GM10248 (cell line): Measurements from ENCODE around the gene ASMTL.

Source experiments
- CTCF ChIA-PET: fragments of 300-600 bp; sonication (Branson Sonifier 250); formaldehyde crosslinking; extraction: SDS; loops from one replicate; lab custom pipeline; 2021; ENCODE audit warnings: antibody characterized with exemption; lab: Yijun Ruan, JAX
- POLR2A ChIA-PET: fragments of 350-650 bp; sonication (Branson Sonifier 250); formaldehyde crosslinking; extraction: SDS; loops from one replicate; lab custom pipeline; 2020; ENCODE audit warnings: antibody characterized with exemption; lab: Yijun Ruan, JAX
- DNase-seq: peaks from one replicate; pipeline ENCODE4 v3.0.0; 2012; ENCODE audit errors: extremely low spot score
- TF ChIP-seq, protein P1 (sequence below): IDR thresholded peaks from 2 replicates; pipeline ENCODE4 v1.5.1; 2012; ENCODE audit warnings: mild to moderate bottlenecking, low read depth; ENCODE audit errors: extremely low read depth, missing control alignments, control extremely low read depth

The ASMTL gene

DNA sequence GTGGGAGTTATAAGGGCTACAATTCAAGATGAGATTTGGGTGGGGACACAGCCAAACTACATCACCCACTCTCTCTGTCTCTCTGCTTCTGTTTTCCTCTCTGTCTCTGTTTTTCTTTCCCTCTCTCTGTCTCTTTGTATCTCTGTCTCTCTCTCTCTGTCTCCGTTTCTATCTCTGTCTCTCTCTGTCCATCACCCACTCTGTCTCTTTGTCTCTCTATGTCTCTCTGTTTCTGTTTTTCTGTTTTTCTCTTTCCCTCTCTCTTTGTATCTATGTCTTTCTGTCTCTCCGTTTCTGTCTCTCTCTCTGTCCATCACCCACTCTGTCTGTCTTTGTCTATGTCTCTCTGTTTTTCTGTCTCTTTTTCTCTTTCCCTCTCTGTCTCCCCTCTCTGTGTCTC is 90.8 kb downstream of the ASMTL start:
- DNase-seq: no peak
- ChIA-PET POLR2A (no interaction called here), CTCF (no interaction called here)
- TF ChIP-seq, protein P1, sequence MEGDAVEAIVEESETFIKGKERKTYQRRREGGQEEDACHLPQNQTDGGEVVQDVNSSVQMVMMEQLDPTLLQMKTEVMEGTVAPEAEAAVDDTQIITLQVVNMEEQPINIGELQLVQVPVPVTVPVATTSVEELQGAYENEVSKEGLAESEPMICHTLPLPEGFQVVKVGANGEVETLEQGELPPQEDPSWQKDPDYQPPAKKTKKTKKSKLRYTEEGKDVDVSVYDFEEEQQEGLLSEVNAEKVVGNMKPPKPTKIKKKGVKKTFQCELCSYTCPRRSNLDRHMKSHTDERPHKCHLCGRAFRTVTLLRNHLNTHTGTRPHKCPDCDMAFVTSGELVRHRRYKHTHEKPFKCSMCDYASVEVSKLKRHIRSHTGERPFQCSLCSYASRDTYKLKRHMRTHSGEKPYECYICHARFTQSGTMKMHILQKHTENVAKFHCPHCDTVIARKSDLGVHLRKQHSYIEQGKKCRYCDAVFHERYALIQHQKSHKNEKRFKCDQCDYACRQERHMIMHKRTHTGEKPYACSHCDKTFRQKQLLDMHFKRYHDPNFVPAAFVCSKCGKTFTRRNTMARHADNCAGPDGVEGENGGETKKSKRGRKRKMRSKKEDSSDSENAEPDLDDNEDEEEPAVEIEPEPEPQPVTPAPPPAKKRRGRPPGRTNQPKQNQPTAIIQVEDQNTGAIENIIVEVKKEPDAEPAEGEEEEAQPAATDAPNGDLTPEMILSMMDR: no peak

DNA sequence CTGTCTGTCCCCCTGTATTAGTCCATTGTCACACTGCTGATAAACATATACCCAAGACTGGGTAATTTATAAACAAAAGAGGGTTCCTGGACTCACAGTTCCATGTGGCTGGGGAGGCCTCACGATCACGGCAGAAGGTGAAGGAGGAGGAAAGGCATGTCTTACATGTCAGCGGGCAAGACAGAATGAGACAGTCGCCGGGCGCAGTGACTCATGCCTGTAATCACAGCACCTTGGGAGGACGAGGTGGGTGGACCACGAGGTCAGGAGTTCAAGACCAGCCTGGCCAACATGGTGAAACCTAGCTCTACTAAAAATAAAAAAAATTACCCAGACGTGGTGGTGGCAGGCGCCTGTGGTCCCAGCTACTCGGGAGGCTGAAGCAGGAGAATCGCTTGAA is 91.4 kb downstream of the ASMTL start:
- CTCF ChIA-PET: no interaction called here
- DNase-seq: no peak
- TF ChIP-seq, protein P1: no peak
- POLR2A ChIA-PET: no interaction called here

DNA sequence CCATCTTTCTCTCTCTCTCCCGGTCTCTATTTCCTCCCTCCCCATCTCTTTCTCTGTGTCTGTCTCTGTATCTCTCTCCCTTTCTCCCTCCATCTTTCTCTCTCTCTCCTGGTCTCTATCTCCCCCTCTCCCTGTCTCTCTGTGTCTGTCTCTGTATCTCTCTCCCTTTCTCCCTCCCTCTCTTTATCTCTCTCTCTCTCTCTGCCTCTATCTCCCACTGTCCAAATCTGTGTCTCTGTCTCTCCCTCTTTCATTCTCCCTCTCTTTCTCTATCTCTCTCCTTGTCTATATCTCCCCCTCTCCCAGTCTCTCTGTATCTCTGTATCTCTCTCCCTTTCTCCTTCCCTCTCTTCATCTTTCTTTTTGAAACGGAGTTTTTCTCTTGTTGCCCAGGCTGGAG is 92.5 kb downstream of the ASMTL start:
- TF ChIP-seq, protein P1: no peak
- ChIA-PET CTCF (no interaction called here), POLR2A (no interaction called here)
- DNase-seq: no peak

DNA sequence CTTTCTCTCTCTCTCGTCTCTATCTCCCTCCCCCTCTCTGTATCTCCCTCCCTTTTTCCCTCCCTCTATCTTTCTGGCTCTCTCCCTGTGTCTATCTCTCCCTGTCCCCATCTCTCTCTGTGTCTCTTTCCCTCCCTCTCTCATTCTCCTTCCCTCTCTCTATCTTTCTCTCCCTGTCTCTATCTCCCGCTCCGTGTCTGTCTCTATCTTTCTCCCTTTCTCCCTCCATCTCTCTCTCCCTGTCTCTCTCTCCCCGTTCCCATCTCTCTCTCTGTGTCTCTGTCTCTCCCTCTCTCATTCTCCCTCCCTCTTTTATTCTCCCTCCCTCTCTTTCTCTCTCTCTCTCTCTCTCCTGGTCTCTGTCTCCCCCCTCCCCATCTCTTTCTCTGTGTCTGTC is 93.2 kb downstream of the ASMTL start:
- CTCF ChIA-PET: no interaction called here
- POLR2A ChIA-PET: no interaction called here
- TF ChIP-seq, protein P1: no peak
- no peak for DNase-seq

DNA sequence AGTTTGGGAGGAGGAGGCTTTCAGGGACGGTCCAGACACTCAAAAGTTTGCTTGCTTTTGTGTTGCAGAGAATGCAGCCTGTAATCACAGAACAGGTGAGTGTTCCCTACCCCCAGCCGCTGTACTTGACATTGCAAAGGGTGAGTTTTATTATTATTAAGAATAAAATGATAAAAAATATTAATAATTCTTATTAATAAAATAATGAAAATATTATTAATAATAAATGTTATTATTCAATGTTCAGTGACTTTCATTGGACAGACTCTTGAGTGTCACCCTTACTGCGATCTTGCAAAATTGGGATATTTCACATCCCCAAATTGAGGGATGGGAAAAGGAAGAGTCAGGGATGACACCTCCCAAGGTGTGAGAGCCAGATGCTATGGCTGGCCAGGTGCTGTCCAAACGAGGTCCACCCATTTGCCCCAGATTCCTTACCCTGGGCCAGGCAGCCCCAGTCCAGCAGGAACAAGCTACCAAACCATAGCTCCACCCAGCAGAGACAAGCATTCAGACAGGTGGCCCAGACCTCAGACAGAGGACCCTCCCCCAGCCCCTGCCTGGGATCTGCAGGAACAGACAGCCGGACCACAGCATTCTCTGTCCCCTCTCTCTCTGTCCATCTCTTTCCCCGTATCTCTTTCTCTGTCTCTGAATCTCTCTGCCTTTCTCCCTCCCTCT is 93.8 kb downstream of the ASMTL start:
- DNase-seq: no peak
- ChIA-PET CTCF (no interaction called here), POLR2A (no interaction called here)
- TF ChIP-seq, protein P1: no peak

DNA sequence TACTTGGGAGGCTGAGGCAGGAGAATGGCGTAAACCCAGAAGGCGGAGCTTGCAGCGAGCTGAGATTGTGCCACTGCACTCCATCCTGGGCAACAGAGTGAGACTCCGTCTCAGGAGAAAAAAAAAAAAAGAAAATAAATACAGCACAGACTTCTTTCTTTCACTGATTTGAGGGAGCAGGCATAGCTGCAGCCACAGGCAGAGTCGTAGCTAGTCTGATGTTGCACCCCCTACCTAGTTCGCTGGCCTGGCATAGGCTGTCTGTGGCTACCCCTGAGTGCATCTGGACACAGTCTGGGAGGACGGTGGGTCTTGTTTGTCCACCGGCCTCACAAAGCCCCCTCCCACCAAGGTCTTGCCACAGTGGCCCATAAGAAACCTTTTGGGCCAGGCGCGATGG is 94.7 kb downstream of the ASMTL start:
- ChIA-PET CTCF (no interaction called here), POLR2A (no interaction called here)

More for the DNA sequence above, 94.7 kb downstream of the ASMTL start:
- TF ChIP-seq, protein P1: no peak
- no peak for DNase-seq
